Endothelial cell of umbilical vein (primary cell): ENCODE results near the gene RNF186.

Source experiments
- EZH2 ChIP-seq: IDR thresholded peaks from 2 replicates; pipeline ENCODE4 v1.6.1; 2012; ENCODE audit warnings: borderline replicate concordance, low read depth, mild to moderate bottlenecking, moderate library complexity, low read length, inconsistent platforms; ENCODE audit not compliant: severe bottlenecking
- GATA2 ChIP-seq: IDR thresholded peaks from 2 replicates; pipeline ENCODE4 v1.7.0; 2011; ENCODE audit warnings: low read depth, mild to moderate bottlenecking, moderate library complexity, mixed read lengths, low read length; ENCODE audit not compliant: insufficient read length, insufficient read depth
- JUN ChIP-seq: IDR thresholded peaks from 2 replicates; pipeline ENCODE4 v1.6.1; 2011; ENCODE audit warnings: borderline replicate concordance, low read depth; ENCODE audit not compliant: insufficient read length, insufficient read depth
- MYC ChIP-seq: IDR thresholded peaks from one replicate; pipeline ENCODE4 v1.6.1; 2011; ENCODE audit warnings: mild to moderate bottlenecking, low read depth, low read length
- POLR2A ChIP-seq: IDR thresholded peaks from 2 replicates; pipeline ENCODE4 v1.6.1; 2012; ENCODE audit warnings: low read depth, mild to moderate bottlenecking, control low read depth, low read length
- POLR2AphosphoS5 ChIP-seq: IDR thresholded peaks from 2 replicates; pipeline ENCODE4 v1.6.1; 2012; ENCODE audit warnings: low read depth, mild to moderate bottlenecking, control low read depth, low read length, moderate library complexity; ENCODE audit not compliant: insufficient read depth
- TF ChIP-seq, protein P1 (sequence below), 2 donors: IDR thresholded peaks; 1 replicate in 1 of 2; 2 replicates in 1 of 2; pipeline ENCODE4 v1.5.1; 2011; ENCODE audit warnings: low read length in 2 of 2, mild to moderate bottlenecking in 2 of 2, moderate library complexity in 2 of 2, control low read depth in 1 of 2, inconsistent platforms in 1 of 2, low read depth in 1 of 2; ENCODE audit not compliant: insufficient read depth in 1 of 2; ENCODE audit errors: extremely low read depth in 1 of 2

DNA sequence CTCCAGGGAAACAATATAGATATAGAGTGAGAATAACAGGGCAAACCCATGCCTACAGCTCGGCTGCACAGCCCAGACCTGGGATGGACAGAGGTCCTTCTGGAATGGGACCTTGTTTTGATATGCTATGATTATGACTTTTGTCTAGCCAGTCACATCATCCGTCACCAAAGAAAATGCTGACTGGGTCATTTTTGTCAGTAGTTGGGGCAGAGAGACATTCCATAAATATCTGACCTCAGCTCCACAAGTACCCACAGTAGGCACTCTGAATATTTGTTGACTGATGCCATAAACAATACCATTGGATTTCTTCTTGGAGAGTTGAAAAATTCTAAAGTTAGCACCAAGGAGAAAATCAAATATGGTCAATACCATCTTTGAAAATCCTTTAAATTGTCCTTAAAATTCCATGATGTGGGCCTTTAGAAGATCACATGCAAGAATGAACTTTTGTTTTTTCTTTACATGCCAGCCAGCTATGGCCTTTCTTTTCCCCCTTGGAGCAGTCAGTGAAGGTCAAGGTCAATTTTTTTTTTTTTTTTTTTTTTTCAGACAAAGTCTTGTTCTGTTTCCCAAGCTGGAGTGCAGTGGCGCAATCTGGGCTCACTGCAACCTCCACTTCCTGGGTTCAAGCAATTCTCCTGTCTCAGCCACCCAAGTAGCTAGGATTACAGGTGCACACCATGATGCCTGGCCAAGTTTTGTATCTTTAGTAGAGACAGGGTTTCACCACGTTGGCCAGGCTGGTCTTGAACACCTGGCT is 22.7 kb downstream of the RNF186 start:
- TF ChIP-seq, protein P1, sequence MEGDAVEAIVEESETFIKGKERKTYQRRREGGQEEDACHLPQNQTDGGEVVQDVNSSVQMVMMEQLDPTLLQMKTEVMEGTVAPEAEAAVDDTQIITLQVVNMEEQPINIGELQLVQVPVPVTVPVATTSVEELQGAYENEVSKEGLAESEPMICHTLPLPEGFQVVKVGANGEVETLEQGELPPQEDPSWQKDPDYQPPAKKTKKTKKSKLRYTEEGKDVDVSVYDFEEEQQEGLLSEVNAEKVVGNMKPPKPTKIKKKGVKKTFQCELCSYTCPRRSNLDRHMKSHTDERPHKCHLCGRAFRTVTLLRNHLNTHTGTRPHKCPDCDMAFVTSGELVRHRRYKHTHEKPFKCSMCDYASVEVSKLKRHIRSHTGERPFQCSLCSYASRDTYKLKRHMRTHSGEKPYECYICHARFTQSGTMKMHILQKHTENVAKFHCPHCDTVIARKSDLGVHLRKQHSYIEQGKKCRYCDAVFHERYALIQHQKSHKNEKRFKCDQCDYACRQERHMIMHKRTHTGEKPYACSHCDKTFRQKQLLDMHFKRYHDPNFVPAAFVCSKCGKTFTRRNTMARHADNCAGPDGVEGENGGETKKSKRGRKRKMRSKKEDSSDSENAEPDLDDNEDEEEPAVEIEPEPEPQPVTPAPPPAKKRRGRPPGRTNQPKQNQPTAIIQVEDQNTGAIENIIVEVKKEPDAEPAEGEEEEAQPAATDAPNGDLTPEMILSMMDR (IDR thresholded peaks at IDR 0.05; ENCODE audit: extremely low read depth in 1 of 2, insufficient read depth in 1 of 2, low read depth in 1 of 2, low read length in 2 of 2), result no peak
- TF ChIP-seq POLR2A (no peak), MYC (no peak), EZH2 (no peak), POLR2AphosphoS5 (no peak), GATA2 (no peak), JUN (no peak)
